Adrenal gland (tissue), 5 donors: Measurements from ENCODE around the gene SPPL2B.

Experiments
- CTCF ChIP-seq, 6 experiments: fragments of 450-650 bp in 4 of 6; fragments of 200-600 bp in 2 of 6; sonication (generic) in 1 of 6; IDR thresholded peaks; 1 replicate in 5 of 6; 2 replicates in 1 of 6; pipeline versions ENCODE4 v1.5.1 to v1.8.0; 2016 to 2021; ENCODE audit warnings: antibody characterized with exemption in 6 of 6, mild to moderate bottlenecking in 2 of 6, moderate library complexity in 1 of 6
- POLR2A ChIP-seq, 2 donors: fragments of 450-650 bp; IDR thresholded peaks; one replicate each; pipeline ENCODE4 v1.6.1; 2017; ENCODE audit warnings: antibody characterized with exemption in 2 of 2, mild to moderate bottlenecking in 2 of 2, moderate library complexity in 1 of 2
- donor health status: DM: no; HTN: no; CAD: no.

DNA sequence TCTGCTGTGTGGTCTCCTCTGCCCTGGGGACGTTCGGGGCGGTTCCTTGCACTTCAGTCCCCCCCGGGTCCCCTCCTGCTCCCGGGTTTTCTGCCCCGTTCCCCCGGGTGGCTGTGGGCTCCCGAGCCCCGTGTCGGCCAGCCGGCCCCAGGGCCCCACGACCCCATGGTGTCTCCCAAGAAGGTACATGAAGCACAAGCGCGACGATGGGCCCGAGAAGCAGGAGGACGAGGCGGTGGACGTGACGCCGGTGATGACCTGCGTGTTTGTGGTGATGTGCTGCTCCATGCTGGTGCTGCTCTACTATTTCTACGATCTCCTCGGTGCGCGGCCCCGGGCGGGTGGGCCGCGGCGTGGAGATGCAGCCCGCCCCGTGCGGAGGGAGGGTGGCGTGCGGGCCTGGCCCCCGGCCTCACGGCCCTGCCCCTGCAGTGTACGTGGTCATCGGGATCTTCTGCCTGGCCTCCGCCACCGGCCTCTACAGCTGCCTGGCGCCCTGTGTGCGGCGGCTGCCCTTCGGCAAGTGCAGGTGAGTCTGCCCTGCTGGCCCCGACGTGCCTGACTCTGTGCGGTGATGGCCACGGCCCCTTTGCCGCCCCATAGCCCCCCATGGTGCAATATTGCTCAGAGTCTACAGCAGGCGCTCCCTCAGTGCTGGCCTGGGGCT is 11.3 kb downstream of the SPPL2B start:
- no peak for TF ChIP-seq POLR2A (IDR thresholded peaks at IDR 0.05)
- no peak for TF ChIP-seq CTCF (IDR thresholded peaks at IDR 0.05)
